Measurements from ENCODE around the gene ERBB4.

- TF ChIP-seq CTCF (IDR thresholded peaks at IDR 0.05) (no peak), POLR2A (IDR thresholded peaks at IDR 0.05) (no peak)
Observed at GRCh38 chr2:211404098-211404497, 1134.5 kb downstream of the ERBB4 start.

Data from uterus (tissue), 2 donors.